Prostate gland (tissue), 2 donors: ENCODE measurements around the gene ADAM22.
A peak's percentile ranks its signal among the peaks of the same experiment; 100 is the strongest.

ENCODE experiments used
- CTCF ChIP-seq, 4 experiments: fragments of 200-600 bp in 2 of 4; fragments of 450-650 bp in 2 of 4; sonication (generic) in 2 of 4; IDR thresholded peaks; 1 replicate in 3 of 4; 2 replicates in 1 of 4; pipeline ENCODE4 v1.5.1; 2016 to 2019; ENCODE audit warnings: antibody characterized with exemption in 4 of 4, mild to moderate bottlenecking in 2 of 4, moderate library complexity in 2 of 4
- POLR2A ChIP-seq: fragments of 450-650 bp; IDR thresholded peaks from one replicate; pipeline ENCODE4 v1.6.1; 2016; ENCODE audit warnings: antibody characterized with exemption, mild to moderate bottlenecking
- POLR2AphosphoS5 ChIP-seq: sonication (generic); formaldehyde crosslinking; IDR thresholded peaks from one replicate; pipeline ENCODE4 v1.6.1; 2017; ENCODE audit warnings: antibody characterized with exemption

GRCh38 chr7:88169717-88170320 is 235.8 kb downstream of the ADAM22 start:
- no peak for TF ChIP-seq POLR2AphosphoS5
- TF ChIP-seq POLR2A, result no peak
- peak in 3 of 4 experiments; percentile 38 to 71 (median 56) for TF ChIP-seq CTCF (IDR thresholded peaks at IDR 0.05)
